SK-N-SH treated with all-trans-retinoic acid at 6 μM for 48 hours (cell line): Measurements from ENCODE around the gene CTNNA3.

Source experiments
- ATAC-seq: fragments of 200-7000 bp; cut with Tn5 transposase; 3 replicates; pipeline ENCODE4 v1.9.1; 2020; ENCODE audit warnings: mild to moderate bottlenecking, moderate library complexity
- ARNTL ChIP-seq: fragments of 450-650 bp; formaldehyde crosslinking; IDR thresholded peaks from 2 replicates; pipeline ENCODE4 v1.5.0; 2020; ENCODE audit warnings: low read depth, mild to moderate bottlenecking, moderate library complexity, borderline replicate concordance
- BACH2 ChIP-seq: fragments of 250-450 bp; sonication (Bioruptor Pico); IDR thresholded peaks from 2 replicates; pipeline ENCODE4 v1.9.0; 2021; ENCODE audit warnings: mild to moderate bottlenecking, borderline replicate concordance
- CSDC2 ChIP-seq: fragments of 250-450 bp; sonication (Bioruptor Pico); IDR thresholded peaks from 2 replicates; pipeline ENCODE4 v1.5.0; 2020; ENCODE audit warnings: mild to moderate bottlenecking, moderate library complexity
- ESRRG ChIP-seq: fragments of 250-450 bp; sonication (Bioruptor Pico); IDR thresholded peaks from 2 replicates; pipeline ENCODE4 v1.6.1; 2021; ENCODE audit warnings: mild to moderate bottlenecking
- GLIS3 ChIP-seq: fragments of 250-450 bp; sonication (Bioruptor Pico); IDR thresholded peaks from 2 replicates; pipeline ENCODE4 v1.5.0; 2020; ENCODE audit warnings: mild to moderate bottlenecking, moderate library complexity
- ISL1 ChIP-seq: fragments of 250-450 bp; sonication (Bioruptor Pico); IDR thresholded peaks from 2 replicates; pipeline ENCODE4 v2.1.2; 2022; ENCODE audit warnings: mild to moderate bottlenecking, moderate library complexity
- OSR1 ChIP-seq: fragments of 250-450 bp; sonication (Bioruptor Pico); IDR thresholded peaks from 2 replicates; pipeline ENCODE4 v1.8.0; 2022; ENCODE audit warnings: moderate library complexity, mild to moderate bottlenecking, inconsistent platforms
- PPARA ChIP-seq: fragments of 250-450 bp; sonication (Bioruptor Pico); IDR thresholded peaks from 2 replicates; pipeline ENCODE4 v1.5.0; 2020; ENCODE audit warnings: mild to moderate bottlenecking, borderline replicate concordance
- RARB ChIP-seq: fragments of 250-450 bp; sonication (Bioruptor Pico); IDR thresholded peaks from 2 replicates; pipeline ENCODE4 v1.8.0; 2021; ENCODE audit warnings: mild to moderate bottlenecking, moderate library complexity
- SNAI2 ChIP-seq: fragments of 250-450 bp; sonication (Bioruptor Pico); IDR thresholded peaks from 2 replicates; pipeline ENCODE4 v1.5.0; 2020; ENCODE audit warnings: mild to moderate bottlenecking, moderate library complexity
- TCF4 ChIP-seq: fragments of 250-450 bp; sonication (Bioruptor Pico); IDR thresholded peaks from 2 replicates; pipeline ENCODE4 v1.8.0; 2021; ENCODE audit warnings: mild to moderate bottlenecking, moderate library complexity, borderline replicate concordance
- TOX ChIP-seq: fragments of 250-450 bp; sonication (Bioruptor Pico); IDR thresholded peaks from 2 replicates; pipeline ENCODE4 v1.8.0; 2021; ENCODE audit warnings: mild to moderate bottlenecking, moderate library complexity, borderline replicate concordance
- ZC3H10 ChIP-seq: fragments of 250-450 bp; sonication (Bioruptor Pico); IDR thresholded peaks from 2 replicates; pipeline ENCODE4 v1.5.1; 2021; ENCODE audit warnings: mild to moderate bottlenecking, moderate library complexity
- ZFP3 ChIP-seq: fragments of 250-450 bp; sonication (Bioruptor Pico); IDR thresholded peaks from 2 replicates; pipeline ENCODE4 v1.5.0; 2020; ENCODE audit warnings: mild to moderate bottlenecking, moderate library complexity
- ZFP30 ChIP-seq: fragments of 450-650 bp; formaldehyde crosslinking; IDR thresholded peaks from 2 replicates; pipeline ENCODE4 v1.5.0; 2022; ENCODE audit warnings: mild to moderate bottlenecking, moderate library complexity
- ZNF565 ChIP-seq: fragments of 450-650 bp; formaldehyde crosslinking; conservative IDR thresholded peaks from 2 replicates; pipeline ENCODE4 v1.5.0; 2020; ENCODE audit warnings: low read depth, mild to moderate bottlenecking, moderate library complexity
- ZNF70 ChIP-seq: fragments of 450-650 bp; formaldehyde crosslinking; IDR thresholded peaks from 2 replicates; pipeline ENCODE4 v1.5.0; 2020; ENCODE audit warnings: mild to moderate bottlenecking, moderate library complexity
- ZNF8 ChIP-seq: fragments of 450-650 bp; formaldehyde crosslinking; IDR thresholded peaks from 2 replicates; pipeline ENCODE4 v1.5.0; 2020; ENCODE audit warnings: mild to moderate bottlenecking, moderate library complexity
- TF ChIP-seq, protein P1 (sequence below): fragments of 250-450 bp; sonication (Bioruptor Pico); IDR thresholded peaks from 2 replicates; pipeline ENCODE4 v1.5.1; 2020; ENCODE audit warnings: low read depth, mild to moderate bottlenecking, moderate library complexity
- TF ChIP-seq, protein P2 (sequence below): fragments of 250-450 bp; sonication (Bioruptor Pico); IDR thresholded peaks from 2 replicates; pipeline ENCODE4 v1.5.1; 2021; ENCODE audit warnings: mild to moderate bottlenecking, moderate library complexity
- TF ChIP-seq, protein P3 (sequence below): fragments of 250-450 bp; sonication (Bioruptor Pico); IDR thresholded peaks from 2 replicates; pipeline ENCODE4 v1.5.0; 2020; ENCODE audit warnings: mild to moderate bottlenecking, moderate library complexity
- TF ChIP-seq, protein P4 (sequence below): fragments of 250-450 bp; sonication (Bioruptor Pico); IDR thresholded peaks from 2 replicates; pipeline ENCODE4 v1.8.0; 2020; ENCODE audit warnings: mild to moderate bottlenecking, moderate library complexity, borderline replicate concordance

CTNNA3 gene

DNA sequence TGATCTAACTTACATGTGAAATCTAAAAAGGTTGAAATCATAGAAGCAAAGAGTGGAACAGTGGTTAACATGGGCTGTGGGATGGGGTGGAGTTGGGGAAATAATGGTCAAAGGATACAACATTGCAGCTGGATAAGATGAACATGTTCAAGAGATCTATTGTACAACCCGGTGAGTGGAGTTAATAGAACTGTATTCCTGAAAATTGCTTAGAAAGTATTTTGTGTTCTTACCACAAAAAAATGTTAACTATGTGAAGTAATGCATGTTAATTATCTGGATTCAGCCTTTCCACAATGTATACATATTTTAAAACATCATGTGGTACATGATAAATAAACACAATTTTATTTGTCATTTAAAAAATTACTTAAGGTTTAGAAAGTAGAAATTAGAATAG lies 1041.1 kb downstream of the CTNNA3 start:
- no peak for TF ChIP-seq ZFP30 (CRISPR knock-in tag)
- TF ChIP-seq ESRRG (CRISPR knock-in tag), result no peak
- TF ChIP-seq, protein P1, sequence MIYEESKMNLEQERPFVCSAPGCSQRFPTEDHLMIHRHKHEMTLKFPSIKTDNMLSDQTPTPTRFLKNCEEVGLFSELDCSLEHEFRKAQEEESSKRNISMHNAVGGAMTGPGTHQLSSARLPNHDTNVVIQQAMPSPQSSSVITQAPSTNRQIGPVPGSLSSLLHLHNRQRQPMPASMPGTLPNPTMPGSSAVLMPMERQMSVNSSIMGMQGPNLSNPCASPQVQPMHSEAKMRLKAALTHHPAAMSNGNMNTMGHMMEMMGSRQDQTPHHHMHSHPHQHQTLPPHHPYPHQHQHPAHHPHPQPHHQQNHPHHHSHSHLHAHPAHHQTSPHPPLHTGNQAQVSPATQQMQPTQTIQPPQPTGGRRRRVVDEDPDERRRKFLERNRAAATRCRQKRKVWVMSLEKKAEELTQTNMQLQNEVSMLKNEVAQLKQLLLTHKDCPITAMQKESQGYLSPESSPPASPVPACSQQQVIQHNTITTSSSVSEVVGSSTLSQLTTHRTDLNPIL (CRISPR knock-in tag), result no peak
- TF ChIP-seq, protein P2, sequence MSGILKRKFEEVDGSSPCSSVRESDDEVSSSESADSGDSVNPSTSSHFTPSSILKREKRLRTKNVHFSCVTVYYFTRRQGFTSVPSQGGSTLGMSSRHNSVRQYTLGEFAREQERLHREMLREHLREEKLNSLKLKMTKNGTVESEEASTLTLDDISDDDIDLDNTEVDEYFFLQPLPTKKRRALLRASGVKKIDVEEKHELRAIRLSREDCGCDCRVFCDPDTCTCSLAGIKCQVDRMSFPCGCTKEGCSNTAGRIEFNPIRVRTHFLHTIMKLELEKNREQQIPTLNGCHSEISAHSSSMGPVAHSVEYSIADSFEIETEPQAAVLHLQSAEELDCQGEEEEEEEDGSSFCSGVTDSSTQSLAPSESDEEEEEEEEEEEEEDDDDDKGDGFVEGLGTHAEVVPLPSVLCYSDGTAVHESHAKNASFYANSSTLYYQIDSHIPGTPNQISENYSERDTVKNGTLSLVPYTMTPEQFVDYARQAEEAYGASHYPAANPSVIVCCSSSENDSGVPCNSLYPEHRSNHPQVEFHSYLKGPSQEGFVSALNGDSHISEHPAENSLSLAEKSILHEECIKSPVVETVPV (CRISPR knock-in tag), result no peak
- TF ChIP-seq ZC3H10 (CRISPR knock-in tag), result no peak
- no peak for TF ChIP-seq ZNF70 (CRISPR knock-in tag)
- TF ChIP-seq BACH2, result no peak
- TF ChIP-seq ZNF8 (CRISPR knock-in tag), result no peak
- TF ChIP-seq CSDC2 (CRISPR knock-in tag), result no peak
- TF ChIP-seq GLIS3 (CRISPR knock-in tag), result no peak
- TF ChIP-seq, protein P3, sequence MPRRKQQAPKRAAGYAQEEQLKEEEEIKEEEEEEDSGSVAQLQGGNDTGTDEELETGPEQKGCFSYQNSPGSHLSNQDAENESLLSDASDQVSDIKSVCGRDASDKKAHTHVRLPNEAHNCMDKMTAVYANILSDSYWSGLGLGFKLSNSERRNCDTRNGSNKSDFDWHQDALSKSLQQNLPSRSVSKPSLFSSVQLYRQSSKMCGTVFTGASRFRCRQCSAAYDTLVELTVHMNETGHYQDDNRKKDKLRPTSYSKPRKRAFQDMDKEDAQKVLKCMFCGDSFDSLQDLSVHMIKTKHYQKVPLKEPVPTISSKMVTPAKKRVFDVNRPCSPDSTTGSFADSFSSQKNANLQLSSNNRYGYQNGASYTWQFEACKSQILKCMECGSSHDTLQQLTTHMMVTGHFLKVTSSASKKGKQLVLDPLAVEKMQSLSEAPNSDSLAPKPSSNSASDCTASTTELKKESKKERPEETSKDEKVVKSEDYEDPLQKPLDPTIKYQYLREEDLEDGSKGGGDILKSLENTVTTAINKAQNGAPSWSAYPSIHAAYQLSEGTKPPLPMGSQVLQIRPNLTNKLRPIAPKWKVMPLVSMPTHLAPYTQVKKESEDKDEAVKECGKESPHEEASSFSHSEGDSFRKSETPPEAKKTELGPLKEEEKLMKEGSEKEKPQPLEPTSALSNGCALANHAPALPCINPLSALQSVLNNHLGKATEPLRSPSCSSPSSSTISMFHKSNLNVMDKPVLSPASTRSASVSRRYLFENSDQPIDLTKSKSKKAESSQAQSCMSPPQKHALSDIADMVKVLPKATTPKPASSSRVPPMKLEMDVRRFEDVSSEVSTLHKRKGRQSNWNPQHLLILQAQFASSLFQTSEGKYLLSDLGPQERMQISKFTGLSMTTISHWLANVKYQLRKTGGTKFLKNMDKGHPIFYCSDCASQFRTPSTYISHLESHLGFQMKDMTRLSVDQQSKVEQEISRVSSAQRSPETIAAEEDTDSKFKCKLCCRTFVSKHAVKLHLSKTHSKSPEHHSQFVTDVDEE, result no peak
- TF ChIP-seq, protein P4, sequence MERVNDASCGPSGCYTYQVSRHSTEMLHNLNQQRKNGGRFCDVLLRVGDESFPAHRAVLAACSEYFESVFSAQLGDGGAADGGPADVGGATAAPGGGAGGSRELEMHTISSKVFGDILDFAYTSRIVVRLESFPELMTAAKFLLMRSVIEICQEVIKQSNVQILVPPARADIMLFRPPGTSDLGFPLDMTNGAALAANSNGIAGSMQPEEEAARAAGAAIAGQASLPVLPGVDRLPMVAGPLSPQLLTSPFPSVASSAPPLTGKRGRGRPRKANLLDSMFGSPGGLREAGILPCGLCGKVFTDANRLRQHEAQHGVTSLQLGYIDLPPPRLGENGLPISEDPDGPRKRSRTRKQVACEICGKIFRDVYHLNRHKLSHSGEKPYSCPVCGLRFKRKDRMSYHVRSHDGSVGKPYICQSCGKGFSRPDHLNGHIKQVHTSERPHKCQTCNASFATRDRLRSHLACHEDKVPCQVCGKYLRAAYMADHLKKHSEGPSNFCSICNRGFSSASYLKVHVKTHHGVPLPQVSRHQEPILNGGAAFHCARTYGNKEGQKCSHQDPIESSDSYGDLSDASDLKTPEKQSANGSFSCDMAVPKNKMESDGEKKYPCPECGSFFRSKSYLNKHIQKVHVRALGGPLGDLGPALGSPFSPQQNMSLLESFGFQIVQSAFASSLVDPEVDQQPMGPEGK (CRISPR knock-in tag), result no peak
- TF ChIP-seq TOX, result no peak
- TF ChIP-seq ARNTL (CRISPR knock-in tag), result no peak
- no peak for TF ChIP-seq RARB (CRISPR knock-in tag)
- no peak for TF ChIP-seq ZFP3 (CRISPR knock-in tag)
- TF ChIP-seq TCF4 (CRISPR knock-in tag), result no peak
- no peak for TF ChIP-seq OSR1 (CRISPR knock-in tag)
- no peak for TF ChIP-seq ZNF565
- ATAC-seq, result no peak

DNA sequence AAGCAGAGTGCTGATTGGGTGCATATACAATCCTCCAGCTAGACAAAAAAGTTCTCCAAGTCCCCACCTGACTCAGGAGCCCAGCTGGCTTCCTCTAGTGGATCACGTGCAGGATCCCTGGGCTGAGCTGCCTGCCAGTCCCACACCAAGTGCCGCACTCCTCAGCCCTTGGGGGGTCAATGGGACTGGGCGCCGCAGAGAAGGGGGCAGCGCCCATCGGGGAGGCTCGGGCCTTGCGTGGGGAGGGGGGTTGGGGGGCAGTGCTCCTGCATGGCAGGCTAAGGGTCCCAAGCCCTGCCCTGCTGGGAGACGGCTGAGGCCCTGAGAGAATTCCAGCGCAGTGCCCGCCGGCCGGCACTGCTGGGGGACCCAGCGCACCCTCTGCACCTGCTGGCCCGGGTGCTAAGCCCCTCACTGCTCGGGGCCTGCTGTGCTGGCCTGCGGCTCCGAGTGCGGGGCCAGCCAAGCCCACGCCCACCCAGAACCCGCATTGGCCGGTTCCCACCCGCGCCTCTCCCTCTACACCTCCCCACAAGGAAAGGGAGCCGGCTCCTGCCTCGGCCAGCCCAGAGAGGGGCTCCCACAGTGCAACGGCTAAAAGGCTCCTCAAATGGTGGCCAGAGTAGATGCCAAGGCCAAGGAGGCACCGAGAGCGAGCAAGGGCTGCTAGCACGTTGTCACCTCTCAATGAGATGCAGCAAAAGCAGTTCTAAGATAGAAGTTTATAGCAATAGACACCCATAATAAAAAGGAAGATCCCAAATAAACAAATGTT lies 1044.5 kb downstream of the CTNNA3 start:
- TF ChIP-seq ZFP3 (CRISPR knock-in tag) (no peak), ARNTL (CRISPR knock-in tag) (no peak), GLIS3 (CRISPR knock-in tag) (no peak), ISL1 (CRISPR knock-in tag) (no peak), ZC3H10 (CRISPR knock-in tag) (no peak), ZNF8 (CRISPR knock-in tag) (no peak), BACH2 (no peak), SNAI2 (CRISPR knock-in tag) (no peak), PPARA (CRISPR knock-in tag) (no peak), CSDC2 (CRISPR knock-in tag) (no peak), ZNF565 (no peak), ZNF70 (CRISPR knock-in tag) (no peak), TOX (no peak), ZFP30 (CRISPR knock-in tag) (no peak), RARB (CRISPR knock-in tag) (no peak), ESRRG (CRISPR knock-in tag) (no peak)
- TF ChIP-seq, protein P4 (CRISPR knock-in tag), result no peak
- TF ChIP-seq, protein P3, result no peak
- no peak for ATAC-seq
